Lower leg skin (tissue), 3 donors: ENCODE data around the gene CYBC1.

Source experiments
- CTCF ChIP-seq, 3 donors: fragments of 450-650 bp; IDR thresholded peaks; one replicate each; pipeline ENCODE4 v1.5.1; 2016; ENCODE audit warnings: antibody characterized with exemption in 3 of 3, mild to moderate bottlenecking in 3 of 3, moderate library complexity in 2 of 3
- POLR2A ChIP-seq, 2 donors: fragments of 450-650 bp; IDR thresholded peaks; one replicate each; pipeline ENCODE4 v1.6.1; 2016 to 2017; ENCODE audit warnings: antibody characterized with exemption in 2 of 2, mild to moderate bottlenecking in 1 of 2, moderate library complexity in 1 of 2

GRCh38 chr17:82461827-82462524 lies 11.4 kb upstream of the CYBC1 start:
- TF ChIP-seq POLR2A (IDR thresholded peaks at IDR 0.05) = no peak
- no peak for TF ChIP-seq CTCF (IDR thresholded peaks at IDR 0.05)
